Measurements from ENCODE around the gene CLCN3.

GRCh38 chr4:169630069-169630468 is 9.7 kb downstream of the CLCN3 start:
- TF ChIP-seq POLR2AphosphoS5 (IDR thresholded peaks at IDR 0.05; ENCODE audit: low read depth): no peak
- no peak for TF ChIP-seq CREB1 (CRISPR knock-in tag; IDR thresholded peaks at IDR 0.05; ENCODE audit: low read depth)
- TF ChIP-seq CTCF (conservative IDR thresholded peaks at IDR 0.05; ENCODE audit: low read depth in 2 of 2): no peak
- no peak for TF ChIP-seq EZH2phosphoT487 (IDR thresholded peaks at IDR 0.05; ENCODE audit: unreplicated experiment)
- no peak for TF ChIP-seq EZH2 (IDR thresholded peaks at IDR 0.05; ENCODE audit: low read depth, unreplicated experiment)
- TF ChIP-seq REST (IDR thresholded peaks at IDR 0.05; ENCODE audit: unreplicated experiment): no peak
- TF ChIP-seq ETS1 (IDR thresholded peaks at IDR 0.05): no peak
- TF ChIP-seq JUNB (IDR thresholded peaks at IDR 0.05; ENCODE audit: unreplicated experiment): no peak

Data from GM23338 (cell line).